CD4-positive, alpha-beta T cell treated with Interferon gamma for 1 hour (primary cell): Measurements from ENCODE around the gene DNTT.

Experiments used
- DNase-seq: peaks from one replicate; pipeline ENCODE4 v3.0.0-alpha.2; 2020

Gene DNTT

DNA sequence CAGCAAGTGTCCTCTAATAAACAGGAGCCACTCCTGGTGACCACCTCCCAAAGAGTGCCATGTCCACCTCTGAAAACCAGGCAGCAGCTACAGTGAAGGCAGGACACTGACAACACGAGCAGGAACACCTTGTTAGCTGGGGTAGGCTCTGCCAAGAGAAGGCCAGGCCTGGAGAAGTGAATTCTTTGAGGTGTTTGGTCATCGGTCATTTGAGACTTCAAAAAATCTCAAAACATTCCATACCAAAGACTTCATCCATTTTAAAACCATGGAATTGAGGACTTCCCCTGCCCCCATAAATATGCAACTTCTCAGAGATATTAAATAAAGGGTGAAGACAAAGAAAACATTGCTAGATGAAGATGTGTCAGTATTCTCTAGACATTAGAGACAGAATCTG is 82.9 kb downstream of the DNTT start:
- DNase-seq: no peak

GRCh38 chr10:96387601-96388000 is 83.4 kb downstream of the DNTT start:
- DNase-seq: no peak
